Measurements from ENCODE around the gene CD1B.

DNA sequence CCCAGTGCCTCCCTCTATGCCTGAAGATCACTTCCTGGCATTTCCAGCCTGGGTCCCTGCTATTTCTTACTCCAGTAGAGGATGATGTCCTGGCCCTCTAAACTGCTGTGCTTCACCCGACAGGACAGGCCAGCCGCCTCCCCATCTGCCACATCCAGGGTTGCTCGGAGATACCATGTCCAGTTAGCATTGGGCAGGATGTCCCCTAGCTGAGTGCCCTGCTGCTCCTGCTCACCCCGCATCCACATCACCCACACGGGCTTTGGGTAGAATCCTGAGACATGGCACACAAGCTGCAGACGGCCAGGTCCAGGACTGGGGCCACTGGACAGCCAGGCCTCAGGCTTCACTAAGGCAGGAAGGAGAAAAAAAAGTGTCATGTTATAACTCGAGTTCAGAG is 2.0 kb downstream of the CD1B start:
- TF ChIP-seq POLR2A (IDR thresholded peaks at IDR 0.05; ENCODE audit: low read depth, low read length) (no peak), POLR2AphosphoS5 (IDR thresholded peaks at IDR 0.05; ENCODE audit: low read depth, low read length) (no peak), TAF1 (IDR thresholded peaks at IDR 0.05; ENCODE audit: low read depth, low read length) (no peak), PAX5 (IDR thresholded peaks at IDR 0.05; ENCODE audit: insufficient read depth, low read length, severe bottlenecking) (no peak), POU2F2 (IDR thresholded peaks at IDR 0.05; ENCODE audit: low read depth, low read length) (no peak)
